Measurements from ENCODE around the gene ABCB4. TPM values are rescaled to one million over a fixed set of nuclear protein-coding genes. Genes with fewer than 3 reads are reported as not detected.

Gene ABCB4
- total RNA-seq (2012; rRNA removed): 0.51 TPM in 1 of 2 replicates, not detected in the other

DNA sequence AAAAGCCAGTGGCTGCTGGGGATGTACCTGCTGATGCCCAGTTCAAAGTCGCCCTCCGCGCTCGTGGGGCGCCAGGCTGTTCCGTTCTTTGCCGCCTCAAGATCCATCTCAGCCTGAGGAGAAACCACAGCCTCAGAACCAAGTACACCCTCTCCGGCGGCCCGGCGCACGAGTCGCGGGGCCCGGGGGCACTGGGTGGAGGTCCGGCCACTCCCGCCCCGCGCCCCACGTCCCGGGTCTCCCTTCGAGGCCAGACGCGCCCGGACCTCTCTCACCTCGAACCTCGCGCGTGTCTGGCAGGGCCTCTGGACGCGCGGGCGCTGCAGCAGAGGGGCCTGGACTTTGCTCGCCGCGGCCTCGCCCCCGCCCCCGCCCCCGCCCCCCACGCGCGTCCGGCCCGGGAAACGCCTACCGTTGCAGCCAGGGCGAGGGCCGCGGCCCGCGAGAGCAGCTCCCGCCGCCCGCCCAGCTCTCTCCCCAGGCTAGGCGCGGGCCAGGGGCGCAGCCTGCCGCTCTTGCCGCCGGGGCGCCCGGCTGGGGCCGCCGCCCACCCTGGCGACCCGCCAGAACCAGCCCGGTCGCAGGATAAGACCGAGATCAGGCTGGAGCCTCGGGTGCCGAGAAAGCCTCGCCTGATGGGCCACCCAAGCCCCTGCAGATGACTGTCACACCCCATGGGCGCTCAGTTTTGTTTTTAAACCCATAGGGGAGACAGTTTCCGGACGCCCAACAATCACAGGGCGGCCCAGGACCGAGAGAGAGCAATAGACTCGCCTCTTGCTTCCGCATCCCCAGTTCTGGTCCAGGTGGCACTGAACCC lies at the start of gene ABCB4:
TSS of gene ABCB4 (minus strand) at position 322 of the 820 bp plus-strand sequence. CDS start at position 107, 215 bp downstream.
- no peak within 1 kb of the TSS for H3K9ac ChIP-seq (ENCODE audit: low read depth, low read length)
- H3K4me3 ChIP-seq (ENCODE audit: low read length): peak within 1 kb of the TSS; percentile 62
- H3K4me2 ChIP-seq (ENCODE audit: low read length): peak within 1 kb of the TSS; percentile 77
- H3K4me1 ChIP-seq (ENCODE audit: control insufficient read depth, insufficient read depth, low read length): peaks cover 6% of the 10 kb centered on the region
- no peaks in the 10 kb centered on the region for H3K9me3 ChIP-seq (replicated peaks; ENCODE audit: low read length)
- peaks cover 38% of the 10 kb centered on the region for H3K27me3 ChIP-seq (ENCODE audit: control insufficient read depth, insufficient read depth, low read length)
- H3K36me3 ChIP-seq (ENCODE audit: insufficient read depth, low read length): no peaks in the 10 kb centered on the region

DNA sequence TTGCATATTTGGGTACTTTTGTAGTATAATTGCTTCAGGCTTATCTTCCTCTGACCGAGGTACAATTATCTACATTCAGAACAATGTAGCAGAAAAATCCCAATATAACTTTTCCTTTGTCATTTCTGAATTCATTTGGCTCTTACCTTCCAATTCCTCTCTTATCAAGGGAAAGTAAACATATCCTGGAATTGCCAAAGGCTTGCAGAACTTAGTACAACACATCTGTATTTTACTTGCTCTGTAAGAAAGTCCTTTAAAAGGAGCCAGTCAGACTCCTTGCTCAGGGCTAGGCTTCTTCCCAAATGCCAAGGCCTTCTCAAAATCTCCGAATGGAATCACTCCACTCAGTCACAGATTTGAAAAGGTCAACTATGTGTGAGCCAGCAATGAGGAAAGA lies 43.3 kb upstream of the ABCB4 start:
- no peaks in the 10 kb centered on the region for H3K36me3 ChIP-seq (ENCODE audit: insufficient read depth, low read length)
- H3K4me1 ChIP-seq (ENCODE audit: control insufficient read depth, insufficient read depth, low read length): no peaks in the 10 kb centered on the region
- no peaks in the 10 kb centered on the region for H3K27me3 ChIP-seq (ENCODE audit: control insufficient read depth, insufficient read depth, low read length)
- H3K9me3 ChIP-seq (replicated peaks; ENCODE audit: low read length): no peaks in the 10 kb centered on the region
- H3K4me3 ChIP-seq (ENCODE audit: low read length): no peak overlapping the region
- H3K9ac ChIP-seq (ENCODE audit: low read depth, low read length): no peak overlapping the region
- H3K4me2 ChIP-seq (ENCODE audit: low read length): no peak overlapping the region

DNA sequence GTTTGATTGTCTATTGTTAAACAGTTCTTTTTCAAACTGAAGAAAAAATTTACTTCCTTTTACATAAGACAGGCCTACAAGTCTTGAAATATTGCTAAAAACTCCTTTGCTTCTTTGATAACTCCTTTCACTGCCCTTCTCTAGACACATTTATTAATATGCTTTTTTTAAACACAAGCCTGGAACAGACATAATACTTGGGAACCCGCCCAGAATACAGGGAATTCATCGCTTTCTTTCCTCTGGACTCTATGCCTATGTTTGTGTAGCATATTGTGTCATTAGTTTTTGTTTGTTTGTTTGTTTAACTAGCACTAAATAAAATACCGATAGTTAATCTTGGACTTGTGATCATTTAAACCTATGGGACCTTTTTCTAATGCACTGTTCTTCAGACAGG lies 42.4 kb upstream of the ABCB4 start:
- no peak overlapping the region for H3K4me3 ChIP-seq (ENCODE audit: low read length)
- H3K4me2 ChIP-seq (ENCODE audit: low read length): no peak overlapping the region
- H3K27me3 ChIP-seq (ENCODE audit: control insufficient read depth, insufficient read depth, low read length): no peaks in the 10 kb centered on the region
- H3K9ac ChIP-seq (ENCODE audit: low read depth, low read length): no peak overlapping the region
- H3K4me1 ChIP-seq (ENCODE audit: control insufficient read depth, insufficient read depth, low read length): no peaks in the 10 kb centered on the region
- H3K9me3 ChIP-seq (replicated peaks; ENCODE audit: low read length): no peaks in the 10 kb centered on the region
- H3K36me3 ChIP-seq (ENCODE audit: insufficient read depth, low read length): no peaks in the 10 kb centered on the region

DNA sequence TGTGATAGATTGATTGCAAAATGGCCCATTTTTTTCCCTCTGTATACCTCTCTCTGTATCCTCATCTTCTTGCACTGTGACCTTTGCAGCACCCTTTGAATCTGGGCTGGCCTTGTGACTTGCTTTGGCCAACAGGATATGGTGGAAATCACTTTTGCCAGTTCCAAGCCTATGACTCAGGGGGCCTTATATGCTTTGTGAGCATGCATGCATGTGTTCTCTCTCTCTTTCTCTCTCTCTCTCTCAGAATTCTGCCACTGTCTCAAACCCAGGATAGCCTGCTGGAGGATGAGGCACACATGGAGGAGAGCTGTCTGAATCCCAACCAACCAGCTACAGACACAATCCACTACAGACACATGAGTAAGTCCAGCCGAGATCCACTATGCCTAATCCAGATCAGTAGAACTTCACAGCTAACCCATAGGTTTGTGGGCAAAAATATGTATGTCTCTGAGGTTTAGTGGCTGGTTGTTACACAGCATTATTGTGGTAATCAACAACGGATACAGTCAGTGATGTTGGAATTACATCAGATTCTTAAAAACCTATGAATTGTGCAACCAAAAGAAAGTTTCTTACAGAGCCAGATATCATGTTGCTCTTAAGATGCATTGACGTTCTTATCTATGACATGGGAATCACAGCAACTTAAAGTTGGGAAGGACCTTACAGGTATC lies 41.8 kb upstream of the ABCB4 start:
- H3K36me3 ChIP-seq (ENCODE audit: insufficient read depth, low read length): no peaks in the 10 kb centered on the region
- H3K4me1 ChIP-seq (ENCODE audit: control insufficient read depth, insufficient read depth, low read length): no peaks in the 10 kb centered on the region

DNA sequence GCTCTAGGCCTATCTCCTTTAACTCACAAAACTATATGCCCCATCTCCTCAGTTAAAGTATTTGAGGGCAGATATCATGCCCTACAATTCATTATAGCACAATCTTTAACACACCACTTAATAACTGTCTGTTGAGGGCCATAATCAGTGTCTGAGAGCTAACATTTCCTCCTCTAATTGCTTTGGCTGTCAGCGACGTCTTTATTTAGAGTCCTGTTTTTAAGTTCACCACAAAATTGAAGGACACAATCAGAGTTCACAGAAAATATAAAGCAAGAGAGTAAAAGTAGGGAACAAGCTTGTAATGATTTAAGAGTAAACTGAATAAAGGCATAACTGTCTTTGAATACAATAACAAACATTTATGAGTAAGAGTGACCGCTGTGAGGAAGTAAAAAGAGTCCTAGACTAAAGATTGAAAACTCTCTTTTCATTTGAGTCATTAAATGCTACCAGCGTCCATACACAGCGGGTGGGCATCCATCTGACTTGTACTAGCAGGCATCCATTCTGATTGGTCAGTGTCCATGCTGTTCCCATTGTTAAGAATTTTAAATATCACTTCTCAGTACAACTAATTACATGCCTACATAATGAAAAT lies 38.4 kb upstream of the ABCB4 start:
- Histone ChIP-seq H3K4me2 (ENCODE audit: low read length) (no peak overlapping the region), H3K9me3 (replicated peaks; ENCODE audit: low read length) (no peaks in the 10 kb centered on the region), H3K9ac (ENCODE audit: low read depth, low read length) (no peak overlapping the region)

More for the DNA sequence above, 41.8 kb upstream of the ABCB4 start:
- H3K4me2 ChIP-seq (ENCODE audit: low read length): no peak overlapping the region
- no peaks in the 10 kb centered on the region for H3K27me3 ChIP-seq (ENCODE audit: control insufficient read depth, insufficient read depth, low read length)
- H3K9me3 ChIP-seq (replicated peaks; ENCODE audit: low read length): no peaks in the 10 kb centered on the region
- no peak overlapping the region for H3K9ac ChIP-seq (ENCODE audit: low read depth, low read length)
- no peak overlapping the region for H3K4me3 ChIP-seq (ENCODE audit: low read length)

DNA sequence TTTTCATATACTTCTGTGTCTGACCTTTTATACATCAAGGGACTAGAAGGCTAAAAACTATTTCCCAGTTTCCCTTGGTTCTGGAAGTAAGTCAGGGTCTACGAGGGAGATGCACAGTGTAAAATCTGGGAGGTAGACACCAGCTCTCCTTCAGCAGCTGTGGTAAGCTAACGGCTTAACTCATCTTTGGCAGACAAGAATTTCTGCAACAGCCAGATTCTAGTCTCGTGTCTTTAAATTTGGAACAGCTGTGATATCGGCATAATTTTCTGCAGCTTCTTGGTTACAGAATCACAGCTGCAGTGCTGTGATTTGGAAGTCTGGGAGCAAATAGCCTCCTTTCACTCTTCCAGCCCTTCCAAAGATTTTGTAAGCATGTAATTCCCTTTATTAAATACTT lies 37.4 kb upstream of the ABCB4 start:
- H3K4me1 ChIP-seq (ENCODE audit: control insufficient read depth, insufficient read depth, low read length): no peaks in the 10 kb centered on the region
- H3K9me3 ChIP-seq (replicated peaks; ENCODE audit: low read length): no peaks in the 10 kb centered on the region
- no peaks in the 10 kb centered on the region for H3K27me3 ChIP-seq (ENCODE audit: control insufficient read depth, insufficient read depth, low read length)
- H3K4me2 ChIP-seq (ENCODE audit: low read length): no peak overlapping the region
- H3K36me3 ChIP-seq (ENCODE audit: insufficient read depth, low read length): no peaks in the 10 kb centered on the region
- no peak overlapping the region for H3K4me3 ChIP-seq (ENCODE audit: low read length)
- no peak overlapping the region for H3K9ac ChIP-seq (ENCODE audit: low read depth, low read length)

More for the DNA sequence above, 38.4 kb upstream of the ABCB4 start:
- no peaks in the 10 kb centered on the region for H3K36me3 ChIP-seq (ENCODE audit: insufficient read depth, low read length)
- no peak overlapping the region for H3K4me3 ChIP-seq (ENCODE audit: low read length)
- H3K4me1 ChIP-seq (ENCODE audit: control insufficient read depth, insufficient read depth, low read length): no peaks in the 10 kb centered on the region
- no peaks in the 10 kb centered on the region for H3K27me3 ChIP-seq (ENCODE audit: control insufficient read depth, insufficient read depth, low read length)

DNA sequence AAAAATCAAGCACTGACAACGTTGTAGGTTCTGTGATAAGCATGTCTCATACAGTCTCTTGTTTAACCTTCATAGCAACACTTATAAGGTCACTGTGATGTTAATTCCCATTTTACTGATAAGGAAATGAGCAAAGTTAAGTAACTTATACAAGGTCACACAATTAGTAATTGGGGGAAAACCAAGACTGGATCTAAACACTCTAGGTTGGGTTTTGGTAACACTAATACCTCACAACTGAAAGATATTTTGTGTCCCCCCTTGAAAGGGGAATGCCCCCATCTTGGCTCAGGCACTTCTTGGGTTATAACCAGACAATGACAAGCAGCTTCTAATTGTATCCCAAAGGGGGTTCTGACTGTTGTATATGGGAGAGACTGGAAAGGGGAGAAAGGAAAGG lies 36.0 kb upstream of the ABCB4 start:
- H3K4me1 ChIP-seq (ENCODE audit: control insufficient read depth, insufficient read depth, low read length): no peaks in the 10 kb centered on the region

DNA sequence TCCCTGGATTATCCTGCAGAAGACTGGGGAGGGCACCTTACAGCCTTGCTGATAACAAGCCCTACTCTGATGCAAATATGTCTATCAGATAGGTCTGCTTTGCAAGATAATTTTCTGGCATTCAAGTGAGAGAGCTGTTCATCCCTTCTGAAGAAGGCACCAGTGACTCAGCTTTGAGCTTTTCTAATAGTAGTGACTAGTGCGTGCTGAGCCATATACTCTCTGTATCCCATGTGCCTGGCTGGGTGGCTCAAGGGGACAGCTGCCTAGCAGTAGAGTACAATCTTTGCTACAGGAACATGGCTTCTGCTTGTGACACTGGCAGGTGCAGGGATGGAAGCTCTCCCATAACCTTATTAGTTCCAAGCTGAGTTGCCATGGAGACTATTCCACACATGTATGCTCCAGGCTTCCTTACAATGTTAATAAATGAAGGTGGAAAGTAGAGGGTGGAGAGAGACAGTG lies 35.0 kb upstream of the ABCB4 start:
- Histone ChIP-seq H3K27me3 (ENCODE audit: control insufficient read depth, insufficient read depth, low read length) (no peaks in the 10 kb centered on the region), H3K36me3 (ENCODE audit: insufficient read depth, low read length) (no peaks in the 10 kb centered on the region), H3K4me3 (ENCODE audit: low read length) (no peak overlapping the region), H3K4me1 (ENCODE audit: control insufficient read depth, insufficient read depth, low read length) (no peaks in the 10 kb centered on the region), H3K9me3 (replicated peaks; ENCODE audit: low read length) (no peaks in the 10 kb centered on the region), H3K9ac (ENCODE audit: low read depth, low read length) (no peak overlapping the region), H3K4me2 (ENCODE audit: low read length) (no peak overlapping the region)

More for the DNA sequence above, 36.0 kb upstream of the ABCB4 start:
- H3K9me3 ChIP-seq (replicated peaks; ENCODE audit: low read length): no peaks in the 10 kb centered on the region
- no peaks in the 10 kb centered on the region for H3K36me3 ChIP-seq (ENCODE audit: insufficient read depth, low read length)
- no peaks in the 10 kb centered on the region for H3K27me3 ChIP-seq (ENCODE audit: control insufficient read depth, insufficient read depth, low read length)
- H3K4me3 ChIP-seq (ENCODE audit: low read length): no peak overlapping the region
- no peak overlapping the region for H3K4me2 ChIP-seq (ENCODE audit: low read length)
- H3K9ac ChIP-seq (ENCODE audit: low read depth, low read length): no peak overlapping the region

DNA sequence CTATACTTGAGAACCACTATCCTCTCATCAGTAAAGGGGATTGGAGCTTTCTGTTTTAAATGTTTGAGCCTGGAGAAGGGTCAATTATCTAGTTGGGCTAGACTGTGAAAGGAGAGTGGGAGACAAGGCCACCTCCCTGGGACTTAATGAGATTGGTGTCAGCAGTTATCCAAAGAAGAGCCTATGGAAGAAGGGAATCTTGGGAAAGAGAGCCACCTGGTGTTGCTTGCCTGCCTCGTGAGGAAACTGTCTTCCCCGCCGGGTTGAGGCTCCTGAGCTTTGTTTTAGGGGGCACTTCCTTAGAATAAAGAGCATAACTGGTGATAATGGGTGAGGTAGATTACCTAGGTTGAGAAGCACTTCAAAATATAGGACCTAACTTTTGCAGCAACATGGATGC lies 32.0 kb upstream of the ABCB4 start:
- H3K27me3 ChIP-seq (ENCODE audit: control insufficient read depth, insufficient read depth, low read length): no peaks in the 10 kb centered on the region
- H3K9ac ChIP-seq (ENCODE audit: low read depth, low read length): no peak overlapping the region
- no peaks in the 10 kb centered on the region for H3K36me3 ChIP-seq (ENCODE audit: insufficient read depth, low read length)
- no peaks in the 10 kb centered on the region for H3K4me1 ChIP-seq (ENCODE audit: control insufficient read depth, insufficient read depth, low read length)
- H3K9me3 ChIP-seq (replicated peaks; ENCODE audit: low read length): no peaks in the 10 kb centered on the region
- H3K4me2 ChIP-seq (ENCODE audit: low read length): no peak overlapping the region
- H3K4me3 ChIP-seq (ENCODE audit: low read length): no peak overlapping the region

DNA sequence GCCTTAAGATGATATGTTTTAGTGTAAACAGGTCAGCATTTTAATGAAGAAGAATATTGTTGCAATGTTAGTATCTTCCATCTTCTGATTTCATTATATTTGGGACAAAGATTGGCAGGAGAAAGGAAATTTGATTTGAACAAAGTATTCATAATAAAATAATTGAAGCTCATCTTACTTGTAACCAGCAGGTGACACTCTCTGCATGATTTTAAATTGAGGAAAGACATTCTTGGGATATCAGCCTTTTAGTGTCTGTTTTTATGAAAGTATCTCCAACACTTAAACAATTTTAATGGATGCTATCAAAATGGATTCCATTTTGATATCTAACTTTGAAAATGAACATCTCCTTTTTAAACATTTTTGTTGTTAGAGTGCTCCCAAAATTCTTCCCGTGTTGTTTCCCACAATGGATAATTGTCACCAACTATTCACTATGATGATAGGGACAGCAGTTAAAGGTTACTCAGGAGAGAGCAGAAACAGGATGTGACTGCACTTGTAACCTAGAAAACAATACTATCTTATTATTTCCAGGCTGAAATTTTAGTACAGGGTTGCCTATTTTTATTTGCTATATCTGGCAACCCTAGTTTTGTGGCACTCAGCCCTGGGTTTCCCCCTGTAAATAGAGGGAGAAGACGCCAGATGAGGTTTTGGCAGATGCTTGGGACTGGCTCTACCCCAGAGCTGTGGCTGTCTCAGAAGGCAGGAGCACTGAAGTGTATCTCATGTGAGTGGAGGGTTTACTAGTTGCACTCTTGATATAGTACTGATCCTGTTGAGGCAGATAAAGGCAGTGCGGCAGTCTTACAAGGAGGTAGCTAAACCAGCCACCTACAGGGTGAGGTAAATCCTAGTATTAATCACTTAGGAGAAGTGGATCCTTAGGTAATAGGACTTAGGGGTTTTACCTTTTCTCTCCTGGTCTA lies 31.0 kb upstream of the ABCB4 start:
- no peak overlapping the region for H3K4me3 ChIP-seq (ENCODE audit: low read length)
- no peaks in the 10 kb centered on the region for H3K36me3 ChIP-seq (ENCODE audit: insufficient read depth, low read length)
- H3K9me3 ChIP-seq (replicated peaks; ENCODE audit: low read length): no peaks in the 10 kb centered on the region
- no peak overlapping the region for H3K9ac ChIP-seq (ENCODE audit: low read depth, low read length)
- H3K4me2 ChIP-seq (ENCODE audit: low read length): no peak overlapping the region
- H3K27me3 ChIP-seq (ENCODE audit: control insufficient read depth, insufficient read depth, low read length): no peaks in the 10 kb centered on the region
- no peaks in the 10 kb centered on the region for H3K4me1 ChIP-seq (ENCODE audit: control insufficient read depth, insufficient read depth, low read length)

Data from skeletal muscle satellite cell (primary cell).